Motor neuron (in vitro differentiated cells): ENCODE measurements around the gene GTF3C1. TPM values are rescaled to one million over a fixed set of nuclear protein-coding genes. Genes with fewer than 3 reads are reported as not detected.
"Not testable (repeated sequence)": the region's sequence is repeated elsewhere in the genome, so short reads cannot be mapped to it uniquely, and the experiment has no call there.

Source experiments
- ATAC-seq, 8 experiments: fragments of 200-7000 bp; cut with Tn5 transposase; replicated peaks in 6 of 8; 2 replicates each; pipeline ENCODE4 v1.8.0; 2021; ENCODE audit warnings: mild to moderate bottlenecking in 8 of 8, moderate library complexity in 8 of 8
- H3K27ac ChIP-seq, 2 donors: fragments of 250-450 bp; sonication (Bioruptor Pico); 2 replicates each; pipeline ENCODE4 v1.9.0; 2021; ENCODE audit warnings: antibody characterized with exemption in 2 of 2, mild to moderate bottlenecking in 2 of 2, moderate library complexity in 1 of 2
- H3K4me1 ChIP-seq, 2 donors: fragments of 250-450 bp; sonication (Bioruptor Pico); replicated peaks in 1 of 2; 2 replicates each; pipeline ENCODE4 v1.6.1; 2021; ENCODE audit warnings: antibody characterized with exemption in 2 of 2, mild to moderate bottlenecking in 2 of 2, moderate library complexity in 1 of 2
- H3K4me3 ChIP-seq, 5 donors: fragments of 250-450 bp; sonication (Bioruptor Pico); 2 replicates each; pipeline ENCODE4 v1.9.0; 2021; ENCODE audit warnings: antibody characterized with exemption in 5 of 5, mild to moderate bottlenecking in 5 of 5, moderate library complexity in 4 of 5
- WGBS, 10 experiments: fragments of 450-650 bp; shearing (Covaris generic); methylation state at CpG; one replicate each; pipeline ENCODE4 v1.0.0; 2022; 5-methylcytosine and 5-hydroxymethylcytosine counted together
- in situ Hi-C, 9 experiments: fragments of 400-800 bp; cut with MboI; loops; one replicate each; pipeline ENCODE4 v1.15.0; 2021; ENCODE audit warnings: low sequenced_read_pairs in 9 of 9, low pct_unique_long_range_greater_than_20kb in 2 of 9; ENCODE audit not compliant: unreplicated experiment in 9 of 9
- total RNA-seq, 8 experiments: library from RNA; unstranded; fragments of 300-600 nt; gene quantifications; 2 replicates each; pipeline versions ENCODE4 v1.2.3 to v1.2.4, GENCODE V29; 2022

Gene GTF3C1
- total RNA-seq, 8 experiments from 2014 or later: 41.2 to 156 (median 60.5) TPM

- Histone ChIP-seq H3K27ac (no peak overlapping the region), H3K4me1 (no peaks in the 10 kb centered on the region), H3K4me3 (no peak overlapping the region)
- 20 to 100% (median 53%) methylated on average over 1 to 5 of the region's 9 CpGs; no CpG with 5 or more reads in 1 of the 10 experiments for WGBS, 10 experiments
- in situ Hi-C loops: loop anchor here in 1 of 9 experiments (25.0 kb wide), 1 partner anchor 100 kb away; the partner anchor contains the start of gene GTF3C1
- ATAC-seq: no peak
Measured at GRCh38 chr16:27436921-27437650, 112.6 kb downstream of the GTF3C1 start.

- H3K4me3 ChIP-seq: no peak overlapping the region
- H3K4me1 ChIP-seq: no peaks in the 10 kb centered on the region
- in situ Hi-C loops: loop anchor here in 1 of 9 experiments (25.0 kb wide), 1 partner anchor 101 kb away; the partner anchor contains the start of gene GTF3C1
- ATAC-seq: no peak
- H3K27ac ChIP-seq: no peak overlapping the region
- 67 to 90% (median 80%) methylated on average over 1 to 5 of the region's 8 CpGs; no CpG with 5 or more reads in 5 of the 10 experiments for WGBS, 10 experiments
Measured at GRCh38 chr16:27436065-27436464, 113.6 kb downstream of the GTF3C1 start.

GRCh38 chr16:27435146-27435545 is 114.6 kb downstream of the GTF3C1 start:
- 40 to 100% (median 80%) methylated on average over 2 to 5 of the region's 5 CpGs for WGBS, 10 experiments
- H3K27ac ChIP-seq, H3K4me1 ChIP-seq, ATAC-seq, H3K4me3 ChIP-seq: not testable (repeated sequence)
- in situ Hi-C loops: loop anchor here in 1 of 9 experiments (25.0 kb wide), 1 partner anchor 102 kb away; the partner anchor contains the start of gene GTF3C1

GRCh38 chr16:27434141-27435051 is 115.3 kb downstream of the GTF3C1 start:
- in situ Hi-C loops: loop anchor here in 1 of 9 experiments (25.0 kb wide), 1 partner anchor 103 kb away; the partner anchor contains the start of gene GTF3C1
- no peaks in the 10 kb centered on the region for H3K4me1 ChIP-seq
- ATAC-seq: no peak
- no peak overlapping the region for H3K27ac ChIP-seq
- H3K4me3 ChIP-seq: no peak overlapping the region
- WGBS, 10 experiments: 67 to 100% (median 83%) methylated on average over 1 to 7 of the region's 16 CpGs; no CpG with 5 or more reads in 3 of the 10 experiments

GRCh38 chr16:27433636-27434035 is 116.1 kb downstream of the GTF3C1 start:
- 40 to 100% (median 89%) methylated on average over 1 to 6 of the region's 8 CpGs; no CpG with 5 or more reads in 1 of the 10 experiments for WGBS, 10 experiments
- in situ Hi-C loops: loop anchor here in 1 of 9 experiments (25.0 kb wide), 1 partner anchor 104 kb away; the partner anchor contains the start of gene GTF3C1
- no peaks in the 10 kb centered on the region for H3K4me1 ChIP-seq
- H3K27ac ChIP-seq: no peak overlapping the region
- ATAC-seq: no peak
- H3K4me3 ChIP-seq: no peak overlapping the region

GRCh38 chr16:27433191-27433590 is 116.5 kb downstream of the GTF3C1 start:
- H3K4me1 ChIP-seq, H3K4me3 ChIP-seq, H3K27ac ChIP-seq, ATAC-seq: not testable (repeated sequence)
- in situ Hi-C loops: loop anchor here in 1 of 9 experiments (25.0 kb wide), 1 partner anchor 104 kb away; the partner anchor contains the start of gene GTF3C1
- 67 to 88% (median 81%) methylated on average over 1 to 5 of the region's 5 CpGs; no CpG with 5 or more reads in 1 of the 10 experiments for WGBS, 10 experiments

- ATAC-seq: peak in 7 of 8 experiments; percentile 23 to 95 (median 65)
- in situ Hi-C loops: loop anchor here in 1 of 9 experiments (25.0 kb wide), 1 partner anchor 105 kb away; the partner anchor contains the start of gene GTF3C1
- 0 to 79% (median 30%) methylated on average over 1 to 6 of the region's 6 CpGs; no CpG with 5 or more reads in 3 of the 10 experiments for WGBS, 10 experiments
- Histone ChIP-seq H3K27ac (no peak overlapping the region), H3K4me1 (no peaks in the 10 kb centered on the region), H3K4me3 (no peak overlapping the region)
Measured at GRCh38 chr16:27432558-27432957, 117.2 kb downstream of the GTF3C1 start.

- in situ Hi-C loops: loop anchor here in 1 of 9 experiments (25.0 kb wide), 1 partner anchor 105 kb away; the partner anchor contains the start of gene GTF3C1
- Histone ChIP-seq H3K4me3 (no peak overlapping the region), H3K4me1 (no peaks in the 10 kb centered on the region), H3K27ac (no peak overlapping the region)
- peak in 5 of 8 experiments; percentile 35 to 81 (median 60) for ATAC-seq
- WGBS, 10 experiments: 7 to 100% (median 70%) methylated on average over 1 to 9 of the region's 15 CpGs; no CpG with 5 or more reads in 1 of the 10 experiments
Measured at GRCh38 chr16:27431773-27432532, 117.8 kb downstream of the GTF3C1 start.

- WGBS, 10 experiments: 40 to 90% (median 80%) methylated on average over 1 to 4 of the region's 10 CpGs; no CpG with 5 or more reads in 5 of the 10 experiments
- no peak for ATAC-seq
- in situ Hi-C loops: loop anchor here in 1 of 9 experiments (25.0 kb wide), 1 partner anchor 106 kb away; the partner anchor contains the start of gene GTF3C1
- H3K4me3 ChIP-seq: no peak overlapping the region
- no peaks in the 10 kb centered on the region for H3K4me1 ChIP-seq
- no peak overlapping the region for H3K27ac ChIP-seq
Measured at GRCh38 chr16:27430923-27431484, 118.7 kb downstream of the GTF3C1 start.

GRCh38 chr16:27430512-27430911 is 119.2 kb downstream of the GTF3C1 start:
- ATAC-seq: no peak
- H3K4me1 ChIP-seq: no peaks in the 10 kb centered on the region
- no peak overlapping the region for H3K4me3 ChIP-seq
- WGBS, 10 experiments: 57 to 100% (median 81%) methylated on average over 1 to 3 of the region's 7 CpGs; no CpG with 5 or more reads in 1 of the 10 experiments
- in situ Hi-C loops: loop anchor here in 1 of 9 experiments (25.0 kb wide), 1 partner anchor 107 kb away; the partner anchor contains the start of gene GTF3C1
- H3K27ac ChIP-seq: no peak overlapping the region

GRCh38 chr16:27429981-27430441 is 119.7 kb downstream of the GTF3C1 start:
- in situ Hi-C loops: loop anchor here in 1 of 9 experiments (25.0 kb wide), 1 partner anchor 107 kb away; the partner anchor contains the start of gene GTF3C1
- no peak for ATAC-seq
- no peak overlapping the region for H3K27ac ChIP-seq
- WGBS, 10 experiments: 17 to 80% (median 53%) methylated on average over 1 to 3 of the region's 16 CpGs; no CpG with 5 or more reads in 6 of the 10 experiments
- no peak overlapping the region for H3K4me3 ChIP-seq
- H3K4me1 ChIP-seq: no peaks in the 10 kb centered on the region
